HG03175 (cell line): Measurements from ENCODE around the gene TRIP10.
A peak's percentile ranks its signal among the peaks of the same experiment; 100 is the strongest.
"Not testable (repeated sequence)": the region's sequence is repeated elsewhere in the genome, so short reads cannot be mapped to it uniquely, and the experiment has no call there.

Source experiments
- ATAC-seq: cut with Tn5 transposase; IDR thresholded peaks from one replicate; pipeline ENCODE4 v1.9.1; 2021; ENCODE audit warnings: mild to moderate bottlenecking, moderate library complexity; ENCODE audit not compliant: unreplicated experiment

Gene TRIP10

GRCh38 chr19:6738787-6739389 is 592 bp upstream of the TRIP10 start:
- ATAC-seq = no peak

DNA sequence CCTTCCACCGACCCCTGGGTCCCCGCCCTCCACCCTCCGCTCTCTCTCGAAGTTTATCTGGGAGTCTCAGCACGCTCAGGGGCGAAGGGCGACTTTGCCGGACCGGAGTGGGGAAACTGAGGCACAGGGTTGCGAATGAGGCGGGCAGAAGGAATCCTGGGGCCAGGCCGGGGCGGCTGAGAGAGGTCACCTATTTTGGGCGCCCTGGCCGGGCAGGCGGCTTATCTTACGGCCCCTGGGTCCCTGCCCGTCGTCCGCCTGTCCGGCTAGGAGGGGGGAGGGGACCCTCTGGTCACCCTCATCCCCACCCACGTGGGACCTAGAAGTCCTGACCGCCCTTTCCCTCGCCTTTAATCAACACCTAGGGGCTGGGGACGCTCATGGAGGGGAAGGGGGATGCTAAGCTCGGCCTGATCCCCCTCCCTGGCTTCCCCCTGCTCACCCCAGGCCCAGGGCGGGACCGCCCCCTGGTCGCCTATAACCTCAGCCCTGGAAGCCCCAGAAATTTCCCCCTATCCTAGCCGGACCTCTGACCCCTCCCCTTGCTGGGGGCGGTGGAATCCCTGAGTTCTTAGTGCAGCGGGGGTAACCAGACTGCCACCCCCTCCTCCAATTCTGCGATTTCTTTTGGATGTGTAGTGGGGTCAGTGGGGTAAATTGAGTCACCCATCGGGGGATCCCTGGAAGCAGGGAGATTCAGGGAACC is 556 bp downstream of the TRIP10 start:
- no peak for ATAC-seq

DNA sequence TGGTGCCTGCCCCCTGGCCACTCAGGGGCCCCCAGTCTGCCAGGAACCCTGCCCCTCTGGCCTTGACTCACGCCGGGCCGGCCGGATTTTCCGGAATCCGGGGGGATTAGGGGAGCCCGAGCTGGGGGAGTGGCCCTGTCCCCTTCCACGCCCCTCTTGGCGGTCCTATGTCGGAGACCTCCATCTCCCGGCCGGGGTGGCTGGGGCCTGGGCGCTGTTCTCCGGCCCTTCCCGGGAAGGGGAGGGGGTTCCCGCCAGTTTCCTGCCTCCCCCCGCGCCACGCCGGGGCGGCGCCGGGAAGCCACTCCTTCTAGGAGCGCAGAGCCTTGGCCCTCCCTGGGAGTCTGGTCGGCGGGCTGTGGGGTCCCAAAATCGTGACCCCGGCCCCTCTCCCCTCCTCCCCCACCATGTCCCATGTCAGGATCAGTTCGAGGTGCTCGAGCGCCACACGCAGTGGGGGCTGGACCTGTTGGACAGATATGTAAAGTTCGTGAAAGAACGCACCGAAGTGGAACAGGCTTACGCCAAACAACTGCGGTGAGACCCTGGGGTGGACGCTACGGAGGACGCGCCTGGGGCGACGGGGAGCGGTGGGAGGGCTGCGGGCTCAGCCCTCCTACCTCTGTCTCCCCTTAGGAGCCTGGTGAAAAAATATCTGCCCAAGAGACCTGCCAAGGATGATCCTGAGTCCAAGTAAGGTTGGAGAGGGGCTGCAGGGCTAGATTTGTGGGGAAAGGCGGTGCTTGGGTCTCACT is 1.3 kb downstream of the TRIP10 start:
- ATAC-seq = no peak

DNA sequence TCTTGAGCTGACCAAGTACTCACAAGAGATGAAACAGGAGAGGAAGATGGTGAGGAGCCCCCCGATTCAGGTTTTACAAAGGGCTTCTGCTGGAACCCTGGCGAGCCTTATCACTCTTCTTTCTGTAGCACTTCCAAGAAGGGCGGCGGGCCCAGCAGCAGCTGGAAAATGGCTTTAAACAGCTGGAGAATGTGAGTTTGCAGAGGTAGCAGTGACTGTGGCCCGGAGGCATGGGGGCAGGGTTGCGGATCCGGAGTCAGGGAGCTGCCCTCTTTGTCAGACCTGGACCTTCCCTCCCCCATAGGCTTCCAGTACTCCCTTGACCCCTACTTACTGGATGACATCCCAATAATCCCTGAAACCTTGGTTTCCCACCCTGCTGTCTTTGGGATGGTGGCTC is 3.6 kb downstream of the TRIP10 start:
- no peak for ATAC-seq

DNA sequence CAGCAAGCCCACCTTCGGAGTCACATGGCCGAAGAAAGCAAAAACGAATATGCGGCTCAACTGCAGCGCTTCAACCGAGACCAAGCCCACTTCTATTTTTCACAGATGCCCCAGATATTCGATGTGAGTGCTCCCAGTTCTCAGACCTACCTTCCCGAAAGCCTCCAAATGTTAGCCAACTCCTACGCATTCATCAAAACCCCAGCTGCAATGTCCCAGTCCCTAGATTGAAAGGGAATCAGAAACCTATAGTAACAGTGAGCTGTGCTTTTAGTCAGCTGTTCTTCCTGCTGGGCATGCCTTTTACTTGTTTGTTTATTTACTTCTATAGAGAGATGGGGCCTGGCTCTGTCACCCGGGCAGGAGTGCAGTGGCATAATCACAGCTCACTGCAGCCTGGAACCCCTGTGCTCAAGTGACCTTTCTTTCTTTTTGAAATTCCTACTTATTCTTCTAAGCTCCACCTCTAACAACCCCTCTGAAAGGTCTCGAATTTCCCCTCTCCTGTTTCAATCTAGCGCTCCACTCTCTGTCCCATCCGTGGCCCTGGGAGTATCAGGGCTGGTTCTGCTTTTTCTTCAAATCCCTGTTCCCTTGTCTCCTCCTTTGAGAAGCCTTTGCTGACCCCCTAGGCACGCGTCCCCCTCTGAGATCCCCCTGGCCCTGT is 4.4 kb downstream of the TRIP10 start:
- no peak for ATAC-seq

DNA sequence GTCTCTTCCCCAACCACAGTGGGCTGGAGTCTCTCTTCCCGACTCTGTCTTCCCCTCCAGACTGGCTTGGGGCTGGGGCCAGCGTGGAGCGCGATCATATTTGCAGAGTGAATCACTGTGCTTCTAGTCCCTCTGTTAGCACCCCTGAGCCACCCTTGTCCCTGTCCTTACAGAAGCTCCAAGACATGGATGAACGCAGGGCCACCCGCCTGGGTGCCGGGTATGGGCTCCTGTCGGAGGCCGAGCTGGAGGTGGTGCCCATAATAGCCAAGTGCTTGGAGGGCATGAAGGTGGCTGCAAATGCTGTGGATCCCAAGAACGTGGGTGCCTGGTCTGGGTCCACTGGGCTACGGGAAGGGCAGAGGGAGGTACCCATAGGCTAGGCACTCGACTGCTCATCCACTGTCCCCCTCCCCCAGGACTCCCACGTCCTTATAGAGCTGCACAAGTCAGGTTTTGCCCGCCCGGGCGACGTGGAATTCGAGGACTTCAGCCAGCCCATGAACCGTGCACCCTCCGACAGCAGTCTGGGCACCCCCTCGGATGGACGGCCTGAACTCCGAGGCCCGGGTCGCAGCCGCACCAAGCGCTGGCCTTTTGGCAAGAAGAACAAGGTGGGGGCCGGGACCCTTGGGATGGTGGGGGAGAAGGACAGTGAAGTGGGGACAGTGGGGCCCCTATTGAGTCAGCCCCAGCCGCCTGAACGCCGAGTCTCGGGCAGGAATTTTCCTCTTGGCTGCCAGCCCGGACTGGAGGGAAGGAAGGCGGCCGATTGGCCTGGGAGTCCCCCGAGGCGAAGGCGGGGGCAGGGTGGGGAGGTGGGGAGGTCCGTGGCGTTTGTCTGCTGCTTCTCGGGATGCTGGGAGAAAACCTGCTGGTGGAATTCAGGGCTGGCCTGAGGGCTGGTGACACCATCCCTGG is 5.2 kb downstream of the TRIP10 start:
- no peak for ATAC-seq

- ATAC-seq = no peak
Measured at GRCh38 chr19:6745965-6746364, 6.5 kb downstream of the TRIP10 start.

GRCh38 chr19:6748543-6748942 is 9.1 kb downstream of the TRIP10 start:
- ATAC-seq = not testable (repeated sequence)

DNA sequence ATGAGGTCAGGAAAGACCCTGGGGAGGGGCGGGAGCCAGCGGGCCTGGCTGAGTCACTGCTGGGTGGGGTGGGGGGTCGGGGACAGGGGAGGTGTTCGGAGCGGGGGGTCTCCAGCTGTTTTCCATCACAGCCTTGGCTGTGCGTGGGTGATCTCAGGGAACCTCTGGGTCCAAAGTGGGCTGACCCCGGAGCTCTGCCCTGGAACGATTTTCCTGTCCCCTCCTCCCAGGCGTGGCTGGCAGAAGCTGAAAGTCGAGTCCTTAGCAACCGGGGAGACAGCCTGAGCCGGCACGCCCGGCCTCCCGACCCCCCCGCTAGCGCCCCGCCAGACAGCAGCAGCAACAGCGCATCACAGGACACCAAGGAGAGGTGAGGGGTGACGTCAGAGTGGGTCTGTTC is 10.6 kb downstream of the TRIP10 start:
- ATAC-seq = no peak

DNA sequence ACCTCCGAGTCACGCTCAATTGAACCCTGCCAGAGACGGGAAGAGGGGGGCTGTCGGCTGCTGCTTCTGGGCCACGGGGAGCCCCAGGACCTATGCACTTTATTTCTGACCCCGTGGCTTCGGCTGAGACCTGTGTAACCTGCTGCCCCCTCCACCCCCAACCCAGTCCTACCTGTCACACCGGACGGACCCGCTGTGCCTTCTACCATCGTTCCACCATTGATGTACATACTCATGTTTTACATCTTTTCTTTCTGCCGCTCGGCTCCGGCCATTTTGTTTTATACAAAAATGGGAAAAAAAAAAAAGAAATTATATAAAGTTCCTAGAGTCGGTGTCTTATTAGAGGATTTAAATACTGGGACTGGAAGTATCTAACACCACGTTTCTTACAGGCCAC is 11.7 kb downstream of the TRIP10 start:
- no peak for ATAC-seq

DNA sequence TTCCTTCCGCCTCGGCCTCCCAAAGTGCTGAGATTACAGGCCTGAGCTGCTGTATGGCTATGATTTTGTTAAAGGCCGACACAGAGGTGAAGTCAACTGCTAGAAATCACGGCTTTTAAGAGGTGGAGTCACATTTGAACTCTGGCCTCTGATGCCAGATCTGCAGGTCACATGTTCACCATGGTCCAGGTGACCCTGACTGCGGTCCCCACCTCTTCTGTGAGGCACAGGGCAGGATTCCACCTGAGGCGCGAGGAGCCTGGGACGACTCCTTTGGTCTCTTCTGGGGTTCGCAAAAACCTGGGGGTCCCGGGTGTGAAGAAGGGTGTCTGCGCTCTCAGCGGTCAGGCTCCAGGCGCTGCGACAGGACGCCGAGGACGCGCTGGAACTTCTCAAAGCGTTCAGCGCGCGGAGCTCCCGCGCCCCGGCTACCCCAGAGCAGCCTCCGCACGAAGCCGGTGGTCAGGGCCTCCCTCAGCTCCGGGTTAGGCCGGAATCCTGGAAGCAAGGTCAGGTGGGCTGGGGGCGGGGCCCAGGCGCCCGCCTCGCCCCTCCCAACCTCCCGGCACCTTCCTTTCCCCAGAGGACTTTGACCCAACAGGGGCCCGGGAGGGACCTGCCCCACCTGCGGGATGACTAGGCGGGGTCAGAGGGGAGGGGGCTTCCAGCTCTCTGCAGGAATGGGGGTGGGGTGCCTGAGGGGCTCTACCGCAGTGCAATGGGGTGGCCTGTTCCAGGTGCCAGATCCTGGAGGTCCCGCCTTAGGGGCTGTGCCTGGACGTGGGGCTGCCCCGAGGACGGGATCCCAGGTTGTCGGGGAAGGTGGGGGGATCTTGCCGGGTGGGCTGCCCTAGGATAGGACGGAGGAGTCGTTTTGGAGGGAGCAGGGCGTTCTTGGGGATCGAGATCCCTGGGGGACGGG is 13.0 kb downstream of the TRIP10 start:
- ATAC-seq = no peak

DNA sequence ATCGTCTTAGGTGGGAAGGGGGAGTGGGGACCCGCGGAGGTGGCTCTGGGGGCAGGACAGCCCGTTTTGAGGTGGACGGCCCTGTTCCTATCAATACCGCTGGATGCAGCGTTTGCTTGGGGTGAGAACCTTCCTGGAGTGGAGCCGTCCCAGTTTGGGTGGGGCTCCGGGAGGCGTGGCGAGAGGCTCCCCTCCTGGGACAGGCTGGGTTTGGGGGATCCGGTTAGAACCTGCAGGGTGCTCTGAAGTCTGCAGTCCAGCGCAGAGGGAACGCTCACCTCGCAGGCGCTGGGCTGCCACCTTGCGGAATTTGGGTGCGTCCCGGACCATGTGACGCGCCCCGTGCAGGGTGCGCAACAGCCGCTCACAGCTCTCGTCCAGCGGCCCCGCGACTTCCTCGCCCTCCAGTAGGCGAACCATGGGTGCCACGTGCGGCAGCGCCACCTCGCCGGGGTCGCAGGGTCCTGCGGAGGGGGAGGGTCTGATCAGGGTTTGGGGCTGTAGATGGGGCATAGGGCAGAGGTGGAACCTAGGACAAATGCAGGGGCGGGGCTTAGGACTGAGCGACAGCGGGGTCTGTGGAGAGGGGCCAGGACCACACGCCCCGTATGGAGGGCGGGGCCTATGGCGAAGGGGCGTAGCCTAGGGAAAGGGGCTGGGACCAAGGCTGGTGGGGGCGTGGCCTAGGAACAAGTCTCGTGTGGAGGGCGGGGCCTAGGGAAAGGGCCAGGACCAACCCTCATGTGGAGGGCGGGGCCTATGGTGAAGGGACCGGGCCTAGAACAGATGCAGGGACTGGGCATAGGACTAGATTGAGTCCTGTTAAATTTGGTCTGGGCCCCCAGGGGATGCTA is 13.9 kb downstream of the TRIP10 start:
- ATAC-seq = peak; percentile 78

DNA sequence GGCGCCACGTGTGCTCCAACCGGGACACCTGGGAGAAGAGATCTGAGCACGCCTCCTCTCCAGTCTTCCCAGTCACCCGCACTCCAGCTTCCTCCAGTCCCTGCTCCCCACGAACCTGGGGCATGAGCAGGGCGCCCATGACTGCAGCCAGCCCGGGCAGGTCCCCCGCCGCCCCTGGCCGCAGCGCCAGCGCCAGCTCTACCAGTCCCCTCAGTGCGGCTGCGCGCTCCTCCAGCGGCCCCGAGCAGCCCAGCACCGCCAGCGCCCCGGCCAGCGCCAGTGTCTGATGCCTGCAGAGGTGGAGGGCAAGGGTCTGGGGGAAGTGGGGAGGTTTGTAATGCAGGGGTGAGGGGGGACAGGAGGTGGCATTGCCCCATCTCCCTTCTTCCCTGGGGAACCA is 14.7 kb downstream of the TRIP10 start:
- no peak for ATAC-seq

GRCh38 chr19:6754653-6755463 is 15.4 kb downstream of the TRIP10 start:
- ATAC-seq = no peak

DNA sequence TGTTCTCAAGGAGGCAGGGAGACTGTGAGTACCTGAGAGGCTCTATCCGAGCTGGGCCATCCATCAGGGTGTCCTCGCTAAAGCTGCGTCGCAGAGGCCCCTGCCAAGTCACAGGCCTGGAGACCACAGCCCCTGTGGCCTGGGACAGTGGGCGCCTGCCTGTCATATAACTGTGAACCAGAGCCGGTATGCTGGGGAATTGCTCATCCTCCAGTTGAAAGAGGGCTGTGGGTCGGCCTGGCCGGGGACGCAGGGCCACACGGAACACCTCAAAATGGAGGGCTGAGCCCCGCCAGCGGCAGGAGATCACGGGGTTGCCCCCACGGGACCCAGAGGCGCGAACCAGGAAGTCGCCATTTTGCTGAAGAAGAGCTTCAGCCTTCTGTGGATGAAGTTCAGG is 21.1 kb downstream of the TRIP10 start:
- no peak for ATAC-seq

- no peak for ATAC-seq
Measured at GRCh38 chr19:6761053-6761676, 21.7 kb downstream of the TRIP10 start.

DNA sequence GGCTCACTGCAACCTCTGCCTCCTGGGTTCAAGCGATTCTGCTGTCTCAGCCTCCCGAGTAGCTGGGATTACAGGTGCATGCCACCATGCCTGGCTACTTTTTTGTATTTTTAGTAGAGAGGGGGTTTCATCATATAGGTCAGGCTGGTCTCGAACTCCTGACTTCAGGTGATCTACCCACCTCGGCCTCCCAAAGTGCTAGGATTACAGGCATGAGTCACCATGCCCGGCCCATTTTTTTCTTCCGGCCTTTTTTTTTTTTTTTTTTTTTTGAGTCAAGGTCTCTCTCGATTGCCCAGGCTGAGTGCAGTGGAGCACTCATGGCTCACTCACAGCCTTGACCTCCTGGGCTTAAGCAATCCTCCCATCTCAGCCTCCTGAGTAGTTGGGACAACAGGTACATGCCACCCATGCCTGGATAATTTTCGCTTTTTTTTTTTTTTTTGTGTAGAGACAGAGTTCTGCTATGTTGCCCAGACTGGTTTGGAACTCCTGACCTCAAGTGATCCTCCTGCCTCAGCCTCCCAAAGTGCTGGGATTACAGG is 22.8 kb downstream of the TRIP10 start:
- not testable (repeated sequence) for ATAC-seq
